ENCODE results near the gene MMGT1. TPM values are rescaled to one million over a fixed set of nuclear protein-coding genes. Genes with fewer than 3 reads are reported as not detected.

MMGT1 gene
- total RNA-seq, result 25.0 TPM

- DNase-seq (ENCODE audit: low spot score), result peak; percentile 86
These were observed at the start of gene MMGT1 for GRCh38 chrX:135973548-135974278. MMGT1 (minus strand) TSS chrX:135973988; CDS start chrX:135973675, 313 bp downstream.

- DNase-seq (ENCODE audit: low spot score), result no peak
These were observed 48.1 kb upstream of the MMGT1 start for GRCh38 chrX:136021903-136022302.

GRCh38 chrX:136021160-136021559 lies 47.4 kb upstream of the MMGT1 start:
- DNase-seq (ENCODE audit: low spot score), result no peak

GRCh38 chrX:136019226-136019625 lies 45.4 kb upstream of the MMGT1 start:
- no peak for DNase-seq (ENCODE audit: low spot score)

- no peak for DNase-seq (ENCODE audit: low spot score)
These were observed 43.1 kb upstream of the MMGT1 start for GRCh38 chrX:136016881-136017280.

- DNase-seq (ENCODE audit: low spot score), result no peak
These were observed 41.2 kb upstream of the MMGT1 start for GRCh38 chrX:136015016-136015415.

GRCh38 chrX:135988245-135988644 lies 14.5 kb upstream of the MMGT1 start:
- no peak for DNase-seq (ENCODE audit: low spot score)

- no peak for DNase-seq (ENCODE audit: low spot score)
These were observed 12.2 kb upstream of the MMGT1 start for GRCh38 chrX:135985973-135986310.

- DNase-seq (ENCODE audit: low spot score), result peak; percentile 64
These were observed 11.6 kb upstream of the MMGT1 start, which contains the start of gene SLC9A6 for GRCh38 chrX:135985157-135985972. SLC9A6 (plus strand) TSS chrX:135985435; CDS start chrX:135985659, 224 bp downstream.

- no peak for DNase-seq (ENCODE audit: low spot score)
These were observed 11.0 kb upstream of the MMGT1 start for GRCh38 chrX:135984791-135985156.

- no peak for DNase-seq (ENCODE audit: low spot score)
These were observed 10.5 kb upstream of the MMGT1 start for GRCh38 chrX:135984256-135984655.

GRCh38 chrX:135982860-135983259 lies 9.1 kb upstream of the MMGT1 start:
- DNase-seq (ENCODE audit: low spot score), result no peak

GRCh38 chrX:135981668-135982067 lies 7.9 kb upstream of the MMGT1 start:
- DNase-seq (ENCODE audit: low spot score), result no peak

GRCh38 chrX:135981010-135981409 lies 7.2 kb upstream of the MMGT1 start:
- DNase-seq (ENCODE audit: low spot score), result no peak

- no peak for DNase-seq (ENCODE audit: low spot score)
These were observed 3.8 kb upstream of the MMGT1 start for GRCh38 chrX:135977611-135978010.

- no peak for DNase-seq (ENCODE audit: low spot score)
These were observed 1.6 kb upstream of the MMGT1 start for GRCh38 chrX:135975421-135975820.

- peak; percentile 78 for DNase-seq (ENCODE audit: low spot score)
These were observed 580 bp upstream of the MMGT1 start for GRCh38 chrX:135974279-135974856.

GRCh38 chrX:135973025-135973547 lies 702 bp downstream of the MMGT1 start:
- DNase-seq (ENCODE audit: low spot score), result no peak

- no peak for DNase-seq (ENCODE audit: low spot score)
These were observed 22.5 kb downstream of the MMGT1 start for GRCh38 chrX:135951291-135951690.

GRCh38 chrX:135944486-135944885 lies 29.3 kb downstream of the MMGT1 start:
- DNase-seq (ENCODE audit: low spot score), result no peak

- no peak for DNase-seq (ENCODE audit: low spot score)
These were observed 41.9 kb downstream of the MMGT1 start for GRCh38 chrX:135931644-135932487.

- DNase-seq (ENCODE audit: low spot score), result no peak
These were observed 45.9 kb downstream of the MMGT1 start for GRCh38 chrX:135927897-135928296.

Data from ureter (tissue), 1 donor.